SK-N-MC (cell line): ENCODE measurements around the gene ANKLE2.

Experiments
- DNase-seq: peaks from one replicate; pipeline ENCODE4 v3.0.0-alpha.2; 2011; ENCODE audit warnings: low read depth, low spot score
- H3K27ac ChIP-seq: fragments of 200-600 bp; sonication (generic); 2 replicates; pipeline ENCODE4 v1.5.1; 2016; ENCODE audit warnings: mixed run types
- H3K36me3 ChIP-seq: fragments of 200-600 bp; sonication (generic); 2 replicates; pipeline ENCODE4 v1.6.1; 2017; ENCODE audit warnings: antibody characterized with exemption, low read length, mixed read lengths; ENCODE audit not compliant: insufficient read depth
- H3K4me3 ChIP-seq: fragments of 200-600 bp; sonication (generic); 2 replicates; pipeline ENCODE4 v1.5.1; 2016
- H3K9ac ChIP-seq: fragments of 200-600 bp; sonication (generic); 2 replicates; pipeline ENCODE4 v1.8.0; 2017; ENCODE audit warnings: mixed run types, mixed read lengths; ENCODE audit not compliant: insufficient read length
- H3K9me3 ChIP-seq: fragments of 200-600 bp; sonication (generic); 2 replicates; pipeline ENCODE4 v1.6.1; 2017; ENCODE audit warnings: low read depth, mild to moderate bottlenecking, antibody characterized with exemption, low read length, moderate library complexity, mixed read lengths
- EZH2 ChIP-seq: fragments of 200-600 bp; sonication (generic); IDR thresholded peaks from one replicate; pipeline ENCODE4 v1.6.1; 2017; ENCODE audit warnings: antibody characterized with exemption
- FOXP2 ChIP-seq: optimal IDR thresholded peaks from 2 replicates; pipeline ENCODE3; 2011; ENCODE audit warnings: mild to moderate bottlenecking, moderate library complexity; ENCODE audit not compliant: insufficient read depth; ENCODE audit errors: extremely low read length, control extremely low read depth
- POLR2AphosphoS5 ChIP-seq: IDR thresholded peaks from 2 replicates; pipeline ENCODE4 v1.6.1; 2012; ENCODE audit warnings: mild to moderate bottlenecking, low read depth, low read length, borderline replicate concordance

Gene ANKLE2

DNA sequence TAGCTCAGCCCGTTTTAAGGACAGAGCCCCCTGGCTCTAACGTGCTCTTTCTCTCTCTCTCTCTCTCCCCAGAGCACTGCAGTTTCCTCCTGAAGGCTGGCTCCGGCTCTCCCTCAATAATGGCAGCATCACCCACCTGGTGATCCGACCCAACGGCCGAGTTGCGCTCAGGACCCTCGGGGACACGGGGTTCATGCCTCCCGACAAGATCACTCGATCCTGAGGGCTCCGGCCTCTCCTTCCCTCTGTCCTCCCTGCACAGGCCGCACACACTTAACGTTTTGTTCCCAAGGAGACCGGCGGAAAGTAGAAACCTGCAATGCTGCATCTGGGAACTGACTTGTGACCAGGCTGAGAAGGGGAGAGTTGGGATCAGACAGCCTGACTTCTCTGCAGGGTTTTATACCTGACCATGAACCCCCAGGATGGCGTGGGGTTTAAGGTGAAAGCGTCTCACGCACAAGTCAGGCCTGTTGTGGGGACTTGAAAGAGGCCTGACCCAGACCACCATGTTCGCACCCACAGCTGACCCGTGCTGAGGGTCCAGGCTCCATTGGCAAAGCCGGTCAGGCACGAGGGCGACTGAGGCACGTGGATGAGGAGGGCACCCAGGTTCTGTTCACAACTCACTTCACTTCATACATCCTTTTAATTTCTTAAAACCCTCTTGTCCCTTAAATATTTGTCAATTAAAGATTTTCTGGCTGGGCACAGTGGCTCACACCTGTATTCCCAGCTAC, 40.9 kb downstream of the ANKLE2 start:
- no peak for DNase-seq
- H3K9me3 ChIP-seq, result no peaks in the 10 kb centered on the region
- H3K27ac ChIP-seq, result no peak overlapping the region
- H3K4me3 ChIP-seq, result no peak overlapping the region
- H3K9ac ChIP-seq, result no peak overlapping the region
- H3K36me3 ChIP-seq, result peaks cover 73% of the 10 kb centered on the region
- TF ChIP-seq EZH2 (no peak), POLR2AphosphoS5 (no peak), FOXP2 (no peak)

DNA sequence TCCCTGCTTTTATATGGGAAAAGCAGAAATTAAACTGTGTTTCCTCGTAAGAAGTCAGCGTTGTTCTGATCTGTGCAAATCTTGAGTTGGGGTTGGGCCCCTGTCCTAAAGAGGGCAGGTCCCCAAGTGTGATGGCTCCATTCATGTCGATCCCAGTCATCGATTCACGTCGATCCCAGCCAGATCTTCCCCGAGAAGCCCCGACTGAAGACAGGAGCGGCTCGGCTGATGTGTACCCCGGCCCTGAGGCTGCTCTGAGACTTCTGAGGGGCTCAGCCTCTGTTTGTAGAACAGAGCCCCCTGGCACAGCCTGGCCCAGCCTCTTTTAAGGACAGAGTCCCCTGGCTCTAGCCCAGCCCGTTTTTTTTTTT, 41.7 kb downstream of the ANKLE2 start:
- DNase-seq, result no peak
- Histone ChIP-seq H3K9ac (no peak overlapping the region), H3K9me3 (no peaks in the 10 kb centered on the region), H3K4me3 (no peak overlapping the region), H3K36me3 (peaks cover 69% of the 10 kb centered on the region), H3K27ac (peak overlapping the region; percentile 78; the same call in 1 of the 2 replicates)
- TF ChIP-seq EZH2, result no peak
- TF ChIP-seq POLR2AphosphoS5, result no peak
- no peak for TF ChIP-seq FOXP2

- Histone ChIP-seq H3K9ac (no peak overlapping the region), H3K27ac (peak overlapping the region; percentile 78), H3K36me3 (peaks cover 69% of the 10 kb centered on the region), H3K4me3 (no peak overlapping the region), H3K9me3 (no peaks in the 10 kb centered on the region)
- TF ChIP-seq POLR2AphosphoS5, result peak; percentile 25; the same call in 1 of the 2 replicates
- TF ChIP-seq FOXP2, result no peak
- no peak for DNase-seq
Measured at GRCh38 chr12:132719141-132719953, 42.3 kb downstream of the ANKLE2 start.

DNA sequence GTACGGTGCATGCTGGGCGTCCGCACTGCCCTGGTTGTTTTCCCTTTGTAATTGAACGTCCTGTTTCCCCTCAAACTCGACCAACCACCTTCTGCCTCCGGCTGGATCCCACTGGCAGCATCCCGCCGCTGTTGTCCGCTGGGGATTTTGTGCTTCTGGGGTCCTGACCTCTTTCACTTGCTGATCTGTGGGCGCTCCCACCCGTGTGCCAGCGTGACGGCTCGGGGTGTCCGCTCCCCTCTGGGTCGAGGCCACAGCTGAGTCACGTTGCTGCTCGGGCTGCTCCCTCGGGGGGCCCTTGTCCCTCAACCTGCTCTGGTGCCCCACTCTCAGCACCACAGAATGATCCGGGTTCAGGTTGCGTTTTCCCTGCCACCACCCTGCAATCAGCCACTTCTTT, 43.0 kb downstream of the ANKLE2 start:
- H3K9me3 ChIP-seq, result no peaks in the 10 kb centered on the region
- peaks cover 65% of the 10 kb centered on the region for H3K36me3 ChIP-seq
- DNase-seq, result no peak
- no peak overlapping the region for H3K4me3 ChIP-seq
- H3K9ac ChIP-seq, result no peak overlapping the region
- peak overlapping the region; percentile 78 for H3K27ac ChIP-seq
- TF ChIP-seq EZH2 (no peak), FOXP2 (no peak), POLR2AphosphoS5 (no peak)

- DNase-seq, result peak; percentile 71
- TF ChIP-seq FOXP2 (peak; percentile 82), POLR2AphosphoS5 (peak; percentile 69), EZH2 (no peak)
- H3K4me3 ChIP-seq, result peak overlapping the region; percentile 51
- peak overlapping the region; percentile 37 for H3K27ac ChIP-seq
- H3K36me3 ChIP-seq, result peaks cover 62% of the 10 kb centered on the region
- H3K9ac ChIP-seq, result no peak overlapping the region
- H3K9me3 ChIP-seq, result no peaks in the 10 kb centered on the region
Measured at GRCh38 chr12:132717531-132718387, 43.9 kb downstream of the ANKLE2 start.

DNA sequence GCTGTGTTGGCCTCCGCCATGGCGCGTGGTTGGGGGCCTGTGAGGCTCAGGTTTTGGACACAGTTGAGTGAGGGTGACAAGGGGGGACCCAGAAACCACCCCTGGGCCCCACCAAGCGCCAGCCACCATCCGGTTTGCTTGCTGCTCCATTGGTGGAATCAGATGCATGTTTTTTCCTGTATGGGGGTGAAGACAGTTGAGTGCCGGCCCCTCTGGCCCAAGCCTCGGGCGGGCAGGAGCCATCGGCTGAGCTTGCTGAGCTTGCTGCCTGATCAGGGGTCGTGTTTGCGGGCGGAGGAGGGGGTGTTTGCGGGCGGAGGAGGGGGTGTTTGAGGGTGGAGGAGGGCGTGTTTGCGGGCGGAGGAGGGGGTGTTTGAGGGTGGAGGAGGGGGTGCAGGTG, 44.6 kb downstream of the ANKLE2 start:
- peak overlapping the region; percentile 51 for H3K4me3 ChIP-seq
- no peaks in the 10 kb centered on the region for H3K9me3 ChIP-seq
- DNase-seq, result no peak
- peaks cover 61% of the 10 kb centered on the region for H3K36me3 ChIP-seq
- no peak for TF ChIP-seq FOXP2
- no peak for TF ChIP-seq POLR2AphosphoS5
- TF ChIP-seq EZH2, result no peak
- H3K27ac ChIP-seq, result peak overlapping the region; percentile 37; the same call in 1 of the 2 replicates
- H3K9ac ChIP-seq, result no peak overlapping the region

- peaks cover 55% of the 10 kb centered on the region for H3K36me3 ChIP-seq
- no peak overlapping the region for H3K4me3 ChIP-seq
- no peak overlapping the region for H3K27ac ChIP-seq
- DNase-seq, result no peak
- no peak overlapping the region for H3K9ac ChIP-seq
- no peaks in the 10 kb centered on the region for H3K9me3 ChIP-seq
- no peak for TF ChIP-seq FOXP2
- TF ChIP-seq POLR2AphosphoS5, result no peak
Measured at GRCh38 chr12:132716356-132716755, 45.3 kb downstream of the ANKLE2 start.

DNA sequence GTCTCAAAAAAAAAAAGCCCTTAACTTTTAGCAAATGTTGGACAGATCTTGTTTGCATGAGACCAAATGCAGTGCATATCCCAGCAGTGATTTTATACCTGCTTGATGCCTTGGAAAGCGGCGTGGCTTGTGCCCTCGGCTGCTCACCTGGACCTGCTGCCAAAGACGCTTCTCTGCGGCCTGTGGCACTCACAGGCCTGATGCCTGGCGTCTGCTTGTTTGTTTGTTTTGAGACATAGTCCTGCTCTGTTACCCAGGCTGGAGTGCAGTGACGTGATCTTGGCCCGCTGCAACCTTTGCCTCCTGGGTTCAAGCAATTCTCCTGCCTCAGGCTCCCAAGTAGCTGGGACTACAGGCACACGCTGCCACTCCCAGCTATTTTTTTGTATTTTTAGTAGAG, 45.8 kb downstream of the ANKLE2 start:
- Histone ChIP-seq H3K36me3 (peaks cover 50% of the 10 kb centered on the region), H3K27ac (no peak overlapping the region), H3K4me3 (no peak overlapping the region), H3K9me3 (no peaks in the 10 kb centered on the region), H3K9ac (no peak overlapping the region)
- no peak for TF ChIP-seq FOXP2
- TF ChIP-seq POLR2AphosphoS5, result no peak
- no peak for TF ChIP-seq EZH2
- no peak for DNase-seq
